SH-SY5Y (cell line): ENCODE measurements around the gene TMEM117.

Source experiments
- GATA2 ChIP-seq: IDR thresholded peaks from 2 replicates; pipeline ENCODE4 v1.6.1; 2011; ENCODE audit warnings: mild to moderate bottlenecking, low read depth, low read length
- GATA3 ChIP-seq: IDR thresholded peaks from 2 replicates; pipeline ENCODE4 v1.6.1; 2011; ENCODE audit warnings: low read depth, mild to moderate bottlenecking, low read length, moderate library complexity

DNA sequence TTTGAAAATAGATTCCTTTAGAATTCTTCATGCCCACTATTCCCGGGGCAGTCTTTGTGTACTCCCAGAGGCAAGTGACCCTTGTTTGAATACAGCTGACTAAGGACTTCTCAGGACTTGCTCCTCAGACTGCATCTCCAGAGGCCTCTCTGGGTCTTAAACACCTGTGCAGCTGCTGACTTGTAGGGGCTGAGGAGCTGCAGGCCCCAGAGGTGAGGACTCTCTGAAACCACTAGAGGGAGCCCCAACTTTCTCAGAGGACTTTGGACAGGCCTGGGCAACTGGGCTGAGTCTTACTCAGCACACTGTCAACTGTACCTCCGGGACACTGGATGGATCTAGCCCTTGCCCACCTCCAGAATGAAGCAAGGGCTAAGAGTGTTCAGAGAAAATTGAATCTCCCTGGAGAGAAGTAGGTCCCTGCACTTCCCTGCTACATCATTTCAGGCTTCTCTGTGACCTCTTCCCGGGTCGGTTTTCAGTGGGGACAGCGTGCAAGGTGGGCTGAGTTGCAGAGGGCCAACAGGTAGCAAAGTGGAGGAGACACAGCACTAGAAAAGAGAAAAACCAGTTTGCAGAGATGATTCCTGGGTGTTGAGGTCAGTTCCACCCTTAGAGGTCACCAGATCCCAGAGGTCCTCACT is 164.6 kb downstream of the TMEM117 start:
- TF ChIP-seq GATA3 (no peak), GATA2 (no peak)
